Activated naive CD4-positive, alpha-beta T cell treated with anti-CD3 and anti-CD28 coated beads, Interleukin-2, amount 50 U/mL, for 72 hours (primary cell): Measurements from ENCODE around the gene NACC2. TPM values are rescaled to one million over a fixed set of nuclear protein-coding genes. Genes with fewer than 3 reads are reported as not detected.

Source experiments
- ATAC-seq, 2 donors: fragments of 150-1000 bp; cut with Tn5 transposase; 2 replicates each; pipeline ENCODE4 v1.10.0; 2021; ENCODE audit warnings: mild to moderate bottlenecking in 2 of 2, moderate library complexity in 2 of 2
- DNase-seq, 2 donors: peaks; one replicate each; pipeline ENCODE4 v3.0.0; 2021 to 2022; ENCODE audit warnings: low spot score in 2 of 2
- H3K27ac Mint-ChIP-seq, 2 donors: one replicate each; pipeline ENCODE4 v1.8.0; 2022; ENCODE audit warnings: mild to moderate bottlenecking in 2 of 2, mixed read lengths in 2 of 2
- H3K36me3 Mint-ChIP-seq, 2 donors: one replicate each; pipeline ENCODE4 v1.8.0; 2022; ENCODE audit warnings: mixed read lengths in 2 of 2
- H3K9me3 Mint-ChIP-seq, 2 donors: one replicate each; pipeline ENCODE4 v1.8.0; 2022; ENCODE audit warnings: mixed read lengths in 2 of 2
- total RNA-seq, 2 donors: library from RNA; stranded (reverse); gene quantifications; one replicate each; pipeline ENCODE4 v1.2.3, GENCODE V29; 2022

The NACC2 gene, protein sequence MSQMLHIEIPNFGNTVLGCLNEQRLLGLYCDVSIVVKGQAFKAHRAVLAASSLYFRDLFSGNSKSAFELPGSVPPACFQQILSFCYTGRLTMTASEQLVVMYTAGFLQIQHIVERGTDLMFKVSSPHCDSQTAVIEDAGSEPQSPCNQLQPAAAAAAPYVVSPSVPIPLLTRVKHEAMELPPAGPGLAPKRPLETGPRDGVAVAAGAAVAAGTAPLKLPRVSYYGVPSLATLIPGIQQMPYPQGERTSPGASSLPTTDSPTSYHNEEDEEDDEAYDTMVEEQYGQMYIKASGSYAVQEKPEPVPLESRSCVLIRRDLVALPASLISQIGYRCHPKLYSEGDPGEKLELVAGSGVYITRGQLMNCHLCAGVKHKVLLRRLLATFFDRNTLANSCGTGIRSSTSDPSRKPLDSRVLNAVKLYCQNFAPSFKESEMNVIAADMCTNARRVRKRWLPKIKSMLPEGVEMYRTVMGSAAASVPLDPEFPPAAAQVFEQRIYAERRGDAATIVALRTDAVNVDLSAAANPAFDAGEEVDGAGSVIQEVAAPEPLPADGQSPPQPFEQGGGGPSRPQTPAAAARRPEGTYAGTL
- 10 to 100 TPM in 1 of 2 donors, 1 to 10 TPM in 1; 4.5 to 10.0 TPM for total RNA-seq

DNA sequence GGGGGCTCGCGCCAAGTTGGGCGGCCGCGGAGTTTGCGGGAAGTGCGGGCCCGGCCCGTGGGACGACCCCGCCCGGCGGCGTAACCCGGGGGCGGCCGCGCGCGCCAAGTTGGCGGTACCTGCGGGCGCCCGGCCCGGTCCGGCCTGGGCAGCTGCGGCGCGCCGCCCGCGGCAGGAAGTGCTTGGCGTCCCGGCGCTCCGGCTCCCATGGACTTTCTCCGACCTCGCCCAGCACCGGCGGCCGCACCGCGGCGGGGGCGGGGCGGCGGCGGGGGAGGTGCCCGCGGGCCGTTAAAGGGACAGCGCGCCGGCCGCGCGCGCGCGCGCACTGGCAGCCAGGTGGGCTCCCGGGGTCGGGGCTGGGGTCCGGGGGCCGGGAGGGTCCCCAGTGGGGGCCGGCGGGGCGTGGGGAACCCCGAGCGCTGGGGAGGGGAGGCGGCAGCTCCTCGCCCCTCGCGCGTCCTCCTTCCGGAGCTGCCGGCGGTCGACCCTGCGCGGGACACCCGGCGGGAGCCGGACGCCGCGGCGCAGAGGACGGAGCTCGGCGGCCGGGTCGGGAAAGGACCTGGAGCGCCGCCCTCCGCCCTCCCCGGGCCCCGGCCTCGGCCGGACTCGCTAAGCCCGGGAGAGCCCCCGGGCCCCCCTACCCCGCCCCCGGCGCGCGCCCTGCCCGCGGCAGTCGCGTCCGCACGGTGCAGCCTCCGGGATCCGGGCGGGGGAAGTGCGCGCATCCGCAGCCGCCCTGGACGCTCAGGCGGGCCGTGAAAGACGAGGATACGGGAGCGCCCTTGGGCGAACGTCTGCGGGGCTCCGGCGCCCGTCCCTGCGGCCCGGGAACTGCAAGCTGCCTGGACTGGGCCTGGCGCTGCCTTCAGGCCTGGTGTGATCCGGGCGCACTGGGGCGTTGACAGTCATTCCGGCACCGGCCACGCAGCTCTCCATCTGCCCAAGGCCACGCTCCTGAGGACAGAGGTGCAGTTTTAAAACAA, at the start of gene NACC2:
Gene NACC2, minus strand, starts transcription at position 220 of the 989 bp plus-strand sequence. CDS start 44,768 bp downstream, outside the sequence.
- Mint-ChIP-seq H3K9me3 (no peaks in the 10 kb centered on the region), H3K36me3 (no peaks in the 10 kb centered on the region), H3K27ac (peak within 1 kb of the TSS in 1 of 2 donors; percentile 60)
- peak; percentile 50 to 52 for ATAC-seq
- DNase-seq, result no peak

GRCh38 chr9:136144450-136144849, 49.4 kb upstream of the NACC2 start:
- ATAC-seq (no peak), DNase-seq (no peak)
- no peaks in the 10 kb centered on the region for H3K9me3 Mint-ChIP-seq
- no peak overlapping the region for H3K27ac Mint-ChIP-seq
- no peaks in the 10 kb centered on the region for H3K36me3 Mint-ChIP-seq

GRCh38 chr9:136143215-136144001, 48.3 kb upstream of the NACC2 start:
- ATAC-seq (no peak), DNase-seq (no peak)
- Mint-ChIP-seq H3K9me3 (no peaks in the 10 kb centered on the region), H3K27ac (no peak overlapping the region), H3K36me3 (no peaks in the 10 kb centered on the region)

DNA sequence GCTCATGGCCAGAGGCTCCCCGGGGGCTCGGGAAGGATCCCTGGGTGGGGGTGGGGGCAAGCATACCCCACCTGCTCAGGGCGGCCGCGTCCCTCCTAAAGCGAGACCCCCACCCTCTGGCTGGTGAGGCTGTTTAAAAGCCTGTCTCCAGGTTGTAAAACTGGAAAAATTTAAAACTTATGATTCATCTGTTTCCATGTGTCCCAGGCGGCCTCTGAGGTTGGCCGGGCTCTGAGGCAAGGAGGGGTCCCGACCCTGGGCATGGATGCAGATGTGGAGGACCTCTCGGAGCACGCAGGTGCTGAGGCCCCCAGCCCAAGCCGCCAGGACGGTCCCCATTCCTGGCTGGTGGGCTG, 47.7 kb upstream of the NACC2 start:
- no peak for DNase-seq
- ATAC-seq, result no peak
- Mint-ChIP-seq H3K36me3 (no peaks in the 10 kb centered on the region), H3K27ac (no peak overlapping the region), H3K9me3 (no peaks in the 10 kb centered on the region)

GRCh38 chr9:136142414-136142796, 47.3 kb upstream of the NACC2 start:
- Mint-ChIP-seq H3K27ac (no peak overlapping the region), H3K36me3 (no peaks in the 10 kb centered on the region), H3K9me3 (no peaks in the 10 kb centered on the region)
- no peak for ATAC-seq
- DNase-seq, result no peak

GRCh38 chr9:136141682-136142413, 46.8 kb upstream of the NACC2 start:
- Mint-ChIP-seq H3K36me3 (no peaks in the 10 kb centered on the region), H3K27ac (no peak overlapping the region), H3K9me3 (no peaks in the 10 kb centered on the region)
- ATAC-seq (no peak), DNase-seq (no peak)

GRCh38 chr9:136140966-136141365, 45.9 kb upstream of the NACC2 start:
- peak overlapping the region in 1 of 2 donors; percentile 65 for H3K27ac Mint-ChIP-seq
- ATAC-seq, result no peak
- H3K36me3 Mint-ChIP-seq, result no peaks in the 10 kb centered on the region

GRCh38 chr9:136140046-136140445, 45.0 kb upstream of the NACC2 start:
- Mint-ChIP-seq H3K27ac (no peak overlapping the region), H3K9me3 (no peaks in the 10 kb centered on the region), H3K36me3 (no peaks in the 10 kb centered on the region)
- DNase-seq (no peak), ATAC-seq (no peak)

More at GRCh38 chr9:136140966-136141365, 45.9 kb upstream of the NACC2 start:
- DNase-seq, result no peak
- no peaks in the 10 kb centered on the region for H3K9me3 Mint-ChIP-seq

- ATAC-seq, result peak; percentile 28 to 69
- Mint-ChIP-seq H3K36me3 (no peaks in the 10 kb centered on the region), H3K9me3 (no peaks in the 10 kb centered on the region), H3K27ac (no peak overlapping the region)
- peak in 1 of 2 donors; percentile 71 for DNase-seq
Observed at GRCh38 chr9:136138566-136138965, 43.5 kb upstream of the NACC2 start.

DNA sequence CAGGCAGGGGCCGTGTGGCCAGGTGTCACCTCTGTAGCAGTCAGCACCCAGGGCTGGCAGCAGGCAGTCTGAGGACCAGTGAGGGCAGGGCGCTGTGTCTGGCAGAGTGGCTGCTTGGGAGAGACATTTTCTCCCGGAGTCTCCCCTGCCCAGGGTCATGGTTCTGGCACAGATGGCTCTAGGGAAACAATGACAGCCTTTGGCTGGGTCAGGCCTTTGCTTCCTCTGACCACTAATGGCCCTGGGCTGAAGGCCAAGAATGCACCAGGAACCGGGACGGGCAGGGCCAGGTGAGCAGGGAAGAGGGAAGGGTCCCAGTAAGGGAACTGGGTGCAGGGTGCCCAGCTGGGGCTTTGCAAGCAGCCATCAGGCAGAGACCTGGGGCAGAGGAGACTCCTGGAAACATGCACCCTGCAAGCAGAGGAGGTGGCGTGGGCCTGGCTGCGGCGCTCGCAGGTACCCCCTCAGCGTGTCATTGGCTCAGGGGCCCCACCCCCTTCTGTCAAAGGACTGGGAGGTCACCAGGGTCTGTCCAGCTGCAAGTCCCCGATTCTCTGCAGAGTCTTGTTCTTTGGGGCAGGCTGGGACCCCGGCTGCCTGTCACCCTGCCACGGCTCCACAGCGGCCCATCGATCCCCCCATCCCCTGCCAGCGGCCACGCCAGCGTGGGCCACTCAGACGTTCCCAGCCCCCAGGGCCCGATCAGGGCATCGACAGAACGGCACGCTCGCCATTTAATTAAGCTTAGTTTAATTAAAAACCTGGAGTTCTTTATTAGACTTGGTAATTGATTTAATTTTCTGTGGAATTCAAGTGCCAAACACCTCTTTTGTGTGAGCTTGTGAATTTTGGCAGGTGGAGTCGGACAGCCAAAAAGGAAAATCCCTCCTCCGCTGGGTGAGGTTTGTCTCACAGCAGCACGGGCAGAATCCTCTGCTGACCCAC, 42.5 kb upstream of the NACC2 start:
- Mint-ChIP-seq H3K36me3 (no peaks in the 10 kb centered on the region), H3K27ac (no peak overlapping the region), H3K9me3 (no peaks in the 10 kb centered on the region)
- ATAC-seq (no peak), DNase-seq (no peak)

DNA sequence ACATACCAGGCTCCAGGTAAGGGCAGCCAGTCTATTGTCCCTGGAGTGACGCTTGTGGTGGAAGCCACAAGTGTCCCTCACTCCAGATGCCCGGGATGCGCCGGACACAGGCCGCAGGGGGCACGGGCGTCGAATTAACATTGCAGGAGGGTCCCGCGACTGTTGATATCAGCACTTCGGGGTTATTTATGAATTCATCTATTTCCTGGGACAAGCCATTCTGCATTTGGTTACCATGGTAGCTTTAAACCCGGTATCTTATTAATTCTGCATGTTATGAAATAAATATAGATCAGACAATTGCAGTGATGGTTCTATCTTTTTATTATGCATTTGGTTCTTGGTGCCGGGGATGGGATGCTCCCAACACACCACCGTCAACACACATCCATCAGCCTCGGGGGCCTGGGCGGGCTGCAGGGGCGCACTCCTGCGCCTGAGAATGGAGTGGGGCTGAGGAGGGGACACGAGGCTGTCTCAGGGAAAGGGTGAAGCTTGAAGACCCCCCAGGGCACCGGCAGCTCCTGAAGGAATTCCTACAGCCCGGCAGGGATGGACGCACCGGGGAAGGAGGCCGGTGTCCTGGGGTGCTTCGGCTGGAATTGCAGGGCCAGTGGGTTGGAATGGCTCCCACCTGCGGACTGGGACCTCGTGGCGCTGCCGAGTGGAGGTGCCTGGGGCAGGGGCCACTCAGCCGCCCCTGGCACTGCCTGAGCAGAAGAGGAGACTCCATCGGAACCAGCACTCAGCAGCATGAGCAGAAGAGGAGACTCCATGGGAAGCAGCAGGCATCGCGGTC, 41.2 kb upstream of the NACC2 start:
- Mint-ChIP-seq H3K9me3 (no peaks in the 10 kb centered on the region), H3K27ac (no peak overlapping the region), H3K36me3 (no peaks in the 10 kb centered on the region)
- DNase-seq (no peak), ATAC-seq (no peak)

DNA sequence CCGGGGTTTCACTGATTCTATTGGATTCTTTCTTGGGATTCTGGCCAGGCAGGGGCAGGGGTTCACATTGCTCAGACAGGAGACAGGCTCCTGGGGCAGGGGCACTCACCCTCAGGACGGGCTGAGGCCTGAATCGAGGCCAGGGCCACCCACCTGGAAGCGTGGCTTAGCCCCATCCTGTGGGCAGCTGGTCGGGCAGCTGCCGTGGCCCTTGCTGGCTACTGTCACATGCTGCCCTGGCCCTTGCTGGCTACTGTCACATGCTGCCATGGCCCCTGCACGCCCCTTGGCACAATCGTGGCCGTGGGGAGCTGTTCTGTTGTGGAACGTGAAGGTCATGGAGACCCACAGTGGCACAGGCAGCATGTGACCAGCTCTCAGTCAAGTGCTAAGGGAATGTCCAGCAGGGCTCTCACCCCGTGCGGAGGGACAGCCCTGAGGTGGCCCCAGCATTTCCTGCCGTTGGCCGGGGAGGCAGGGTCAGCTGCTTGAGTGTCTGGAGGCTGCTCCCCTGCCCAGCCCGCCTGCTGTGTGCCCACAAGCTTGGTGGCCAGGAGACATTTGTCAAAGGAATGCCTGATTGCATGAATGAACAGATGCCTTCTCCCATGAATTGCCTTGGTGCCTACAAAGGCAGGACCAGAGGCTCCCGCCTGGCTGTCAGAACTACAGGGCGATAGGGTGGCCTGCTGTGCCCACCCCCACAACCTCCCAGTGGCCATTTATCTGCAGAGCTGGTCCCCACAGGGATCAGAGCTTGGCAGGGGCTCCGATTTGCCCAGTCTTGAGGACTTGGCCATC, 40.4 kb upstream of the NACC2 start:
- H3K27ac Mint-ChIP-seq, result no peak overlapping the region
- no peaks in the 10 kb centered on the region for H3K9me3 Mint-ChIP-seq

GRCh38 chr9:136133959-136134484, 38.9 kb upstream of the NACC2 start:
- no peaks in the 10 kb centered on the region for H3K9me3 Mint-ChIP-seq
- H3K36me3 Mint-ChIP-seq, result no peaks in the 10 kb centered on the region
- DNase-seq (no peak), ATAC-seq (no peak)
- H3K27ac Mint-ChIP-seq, result no peak overlapping the region

More for the DNA sequence above, 40.4 kb upstream of the NACC2 start:
- DNase-seq (no peak), ATAC-seq (no peak)
- no peaks in the 10 kb centered on the region for H3K36me3 Mint-ChIP-seq
